KMS-11 (cell line): Measurements from ENCODE around the gene BRF1.

Experiments
- H2AFZ ChIP-seq: fragments of 200-600 bp; sonication (generic); 2 replicates; pipeline ENCODE4 v1.6.1; 2016; ENCODE audit warnings: antibody characterized with exemption, mixed run types, low read depth
- H3K27ac ChIP-seq: fragments of 200-600 bp; sonication (generic); 2 replicates; pipeline ENCODE4 v1.6.1; 2016; ENCODE audit warnings: mild to moderate bottlenecking, mixed run types
- H3K27me3 ChIP-seq: fragments of 200-600 bp; sonication (generic); 2 replicates; pipeline ENCODE4 v1.6.1; 2017; ENCODE audit warnings: mild to moderate bottlenecking, low read depth, mixed run types, moderate library complexity; ENCODE audit not compliant: insufficient read depth
- H3K36me3 ChIP-seq: fragments of 200-600 bp; sonication (generic); 2 replicates; pipeline ENCODE4 v1.6.1; 2017; ENCODE audit warnings: mild to moderate bottlenecking, mixed run types; ENCODE audit not compliant: insufficient read depth
- H3K4me1 ChIP-seq: fragments of 200-600 bp; sonication (generic); 2 replicates; pipeline ENCODE4 v1.6.1; 2016; ENCODE audit warnings: mild to moderate bottlenecking, low read depth, mixed run types; ENCODE audit not compliant: poor library complexity, severe bottlenecking
- H3K4me2 ChIP-seq: fragments of 200-600 bp; sonication (generic); 2 replicates; pipeline ENCODE4 v1.7.0; 2016; ENCODE audit warnings: mild to moderate bottlenecking, mixed run types
- H3K4me3 ChIP-seq: fragments of 200-600 bp; sonication (generic); IDR thresholded peaks from 2 replicates; pipeline ENCODE4 v1.6.1; 2017; ENCODE audit warnings: low read depth, low read length, mixed read lengths; ENCODE audit not compliant: insufficient read depth
- H3K79me2 ChIP-seq: fragments of 200-600 bp; sonication (generic); 2 replicates; pipeline ENCODE4 v1.6.1; 2016; ENCODE audit warnings: low read depth, mixed run types; ENCODE audit not compliant: insufficient read depth
- H3K9ac ChIP-seq: fragments of 200-600 bp; sonication (generic); 2 replicates; pipeline ENCODE4 v1.6.1; 2016; ENCODE audit warnings: mild to moderate bottlenecking, mixed run types
- H4K20me1 ChIP-seq: fragments of 200-600 bp; sonication (generic); 2 replicates; pipeline ENCODE4 v1.6.1; 2016; ENCODE audit warnings: mild to moderate bottlenecking, mixed run types; ENCODE audit not compliant: insufficient read depth
- CTCF ChIP-seq: fragments of 200-600 bp; sonication (generic); conservative IDR thresholded peaks from 2 replicates; pipeline ENCODE4 v1.6.1; 2017; ENCODE audit warnings: low read depth, mild to moderate bottlenecking, antibody characterized with exemption, low read length, moderate library complexity, mixed read lengths

BRF1 gene

DNA sequence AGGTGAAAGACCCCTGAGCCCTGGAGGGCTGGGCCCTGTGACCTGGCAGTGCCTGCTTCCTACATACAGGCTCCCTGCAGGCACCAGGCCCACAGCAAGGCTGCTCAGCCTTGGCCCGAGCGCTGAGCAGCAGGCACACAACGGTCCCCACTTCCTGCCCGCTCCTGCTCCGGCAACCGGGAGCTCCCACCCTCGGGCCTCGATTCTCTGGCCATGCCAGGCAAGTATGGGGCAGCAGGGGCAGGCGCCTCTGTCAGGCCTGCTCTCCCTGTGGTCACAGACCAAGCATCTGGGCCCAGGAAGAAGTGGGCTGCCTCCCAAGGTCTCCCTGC, 89.1 kb downstream of the BRF1 start:
- Histone ChIP-seq H3K36me3 (no peaks in the 10 kb centered on the region), H3K79me2 (no peaks in the 10 kb centered on the region), H2AFZ (no peak overlapping the region), H3K4me2 (no peak overlapping the region), H3K9ac (no peak overlapping the region), H3K4me3 (no peak overlapping the region), H4K20me1 (no peaks in the 10 kb centered on the region), H3K4me1 (no peaks in the 10 kb centered on the region), H3K27ac (no peak overlapping the region), H3K27me3 (no peaks in the 10 kb centered on the region)
- TF ChIP-seq CTCF, result no peak

GRCh38 chr14:105211086-105211757, 89.6 kb downstream of the BRF1 start:
- H4K20me1 ChIP-seq, result no peaks in the 10 kb centered on the region
- H3K27ac ChIP-seq, result no peak overlapping the region
- no peak for TF ChIP-seq CTCF
- no peaks in the 10 kb centered on the region for H3K79me2 ChIP-seq
- H3K36me3 ChIP-seq, result no peaks in the 10 kb centered on the region
- H3K4me2 ChIP-seq, result no peak overlapping the region
- H3K4me3 ChIP-seq, result no peak overlapping the region
- H3K27me3 ChIP-seq, result no peaks in the 10 kb centered on the region
- no peak overlapping the region for H2AFZ ChIP-seq
- H3K4me1 ChIP-seq, result no peaks in the 10 kb centered on the region
- H3K9ac ChIP-seq, result no peak overlapping the region

DNA sequence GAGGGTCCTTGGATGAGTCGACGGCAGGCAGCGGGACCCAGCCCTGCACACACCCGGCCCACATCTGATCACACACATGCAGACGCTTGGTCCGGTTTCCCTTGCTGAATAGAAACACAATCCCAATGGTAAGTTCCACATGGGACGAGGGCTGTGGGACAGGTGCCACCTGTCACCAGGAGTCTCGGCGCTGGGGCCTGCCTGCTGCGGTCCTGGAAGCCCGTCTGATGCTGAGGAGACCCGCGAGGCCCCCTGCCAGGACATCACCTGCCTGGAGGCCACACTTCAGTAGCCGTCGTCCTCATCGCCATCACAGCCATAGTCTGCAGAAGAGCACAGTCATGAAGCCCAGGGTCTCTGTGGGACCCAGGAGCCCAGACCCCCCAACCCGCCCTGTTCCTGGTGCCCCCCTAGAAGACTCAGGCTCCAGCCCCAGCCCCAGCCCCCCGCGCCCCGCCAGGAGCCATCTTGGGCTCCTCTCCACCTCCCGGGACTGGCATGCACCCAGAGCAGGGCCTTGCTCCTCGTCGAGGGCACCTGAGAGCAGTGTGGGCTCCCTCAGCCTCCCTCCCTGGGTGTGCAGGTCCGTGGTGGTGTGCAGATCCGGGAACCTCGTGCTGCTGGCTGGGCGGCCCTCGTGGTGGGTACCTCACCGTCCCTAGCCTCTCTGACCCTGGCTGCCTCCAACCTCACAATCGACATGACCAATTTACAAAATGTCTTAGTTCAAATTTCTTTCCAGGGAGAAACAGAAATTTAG, 90.4 kb downstream of the BRF1 start:
- no peak overlapping the region for H2AFZ ChIP-seq
- no peak overlapping the region for H3K9ac ChIP-seq
- no peak overlapping the region for H3K4me2 ChIP-seq
- TF ChIP-seq CTCF, result no peak
- no peak overlapping the region for H3K27ac ChIP-seq
- H3K27me3 ChIP-seq, result no peaks in the 10 kb centered on the region
- H4K20me1 ChIP-seq, result no peaks in the 10 kb centered on the region
- H3K4me3 ChIP-seq, result no peak overlapping the region
- no peaks in the 10 kb centered on the region for H3K36me3 ChIP-seq
- H3K4me1 ChIP-seq, result no peaks in the 10 kb centered on the region
- no peaks in the 10 kb centered on the region for H3K79me2 ChIP-seq

DNA sequence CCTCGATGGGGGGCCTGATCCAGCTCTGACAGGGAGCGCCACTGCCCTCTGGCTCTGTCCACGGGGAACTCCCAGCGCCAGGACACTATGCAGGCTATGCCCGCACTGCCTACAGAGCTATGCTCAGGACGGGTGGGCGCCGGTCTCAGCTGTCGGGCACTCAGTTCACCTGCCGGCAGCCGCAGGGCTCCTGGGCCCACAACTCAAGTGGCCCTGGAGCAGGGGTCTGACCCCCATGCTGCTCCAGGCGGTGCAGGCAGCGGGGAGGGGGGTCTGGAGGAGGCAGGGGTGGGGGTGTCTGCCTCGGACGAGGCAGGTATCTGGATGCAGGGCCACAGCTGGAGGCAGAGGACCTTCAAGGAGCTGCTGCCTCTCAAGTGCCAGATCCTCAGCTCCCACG, 91.2 kb downstream of the BRF1 start:
- Histone ChIP-seq H3K36me3 (no peaks in the 10 kb centered on the region), H3K4me2 (no peak overlapping the region), H3K9ac (no peak overlapping the region), H3K4me1 (no peaks in the 10 kb centered on the region), H2AFZ (no peak overlapping the region), H3K4me3 (no peak overlapping the region), H3K79me2 (no peaks in the 10 kb centered on the region), H3K27ac (no peak overlapping the region), H3K27me3 (no peaks in the 10 kb centered on the region), H4K20me1 (no peaks in the 10 kb centered on the region)
- TF ChIP-seq CTCF, result no peak
